D721Med (cell line): ENCODE measurements around the gene IQSEC2.

Experiments used
- DNase-seq: peaks from one replicate; pipeline ENCODE4 v3.0.0; 2011; ENCODE audit warnings: low spot score; ENCODE audit not compliant: insufficient read length
- FAIRE-seq: peaks from 2 replicates; lab custom pipeline; 2011; peaks lifted over from hg19 to GRCh38; lab: Jason Lieb, UNC
- TF ChIP-seq, protein P1 (sequence below): IDR thresholded peaks from 2 replicates; pipeline ENCODE4 v1.5.1; 2012; ENCODE audit warnings: mild to moderate bottlenecking, control low read depth; ENCODE audit not compliant: insufficient read depth; ENCODE audit errors: missing control alignments

The IQSEC2 gene

DNA sequence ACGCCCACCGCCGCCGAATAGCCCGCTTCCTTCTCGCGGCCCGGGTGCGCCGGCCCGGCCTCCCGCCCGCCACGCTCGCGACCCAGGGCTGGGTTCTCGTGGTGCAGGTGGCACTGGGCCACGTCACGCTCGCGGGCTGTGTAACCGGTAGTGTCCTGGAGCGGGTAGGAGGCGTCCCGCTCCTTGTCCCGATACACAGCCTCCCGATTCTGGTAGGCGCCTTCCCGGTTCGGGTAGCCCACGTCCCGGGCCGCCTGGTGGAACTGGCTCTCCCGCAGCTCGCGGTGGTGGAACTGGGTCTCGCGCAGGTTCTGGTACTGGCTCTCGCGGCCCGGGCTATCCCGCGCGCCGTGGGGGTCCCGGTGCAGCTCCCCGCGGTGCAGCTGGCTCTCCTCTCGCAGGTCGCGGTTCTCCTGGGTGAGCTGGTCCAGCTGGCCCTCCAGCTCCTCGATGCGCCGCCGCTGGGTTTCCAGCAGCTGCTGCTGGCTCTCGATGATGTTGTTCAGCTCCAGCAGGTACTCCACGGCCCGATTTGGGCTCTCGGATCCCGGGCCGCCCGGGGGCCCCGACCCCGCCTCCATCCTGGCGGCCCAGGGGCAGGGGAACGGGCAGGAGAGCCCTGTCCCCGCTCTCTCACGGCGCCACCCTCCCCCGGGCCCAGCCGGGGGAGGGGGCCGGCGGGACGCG lies 39.3 kb upstream of the IQSEC2 start:
- TF ChIP-seq, protein P1, sequence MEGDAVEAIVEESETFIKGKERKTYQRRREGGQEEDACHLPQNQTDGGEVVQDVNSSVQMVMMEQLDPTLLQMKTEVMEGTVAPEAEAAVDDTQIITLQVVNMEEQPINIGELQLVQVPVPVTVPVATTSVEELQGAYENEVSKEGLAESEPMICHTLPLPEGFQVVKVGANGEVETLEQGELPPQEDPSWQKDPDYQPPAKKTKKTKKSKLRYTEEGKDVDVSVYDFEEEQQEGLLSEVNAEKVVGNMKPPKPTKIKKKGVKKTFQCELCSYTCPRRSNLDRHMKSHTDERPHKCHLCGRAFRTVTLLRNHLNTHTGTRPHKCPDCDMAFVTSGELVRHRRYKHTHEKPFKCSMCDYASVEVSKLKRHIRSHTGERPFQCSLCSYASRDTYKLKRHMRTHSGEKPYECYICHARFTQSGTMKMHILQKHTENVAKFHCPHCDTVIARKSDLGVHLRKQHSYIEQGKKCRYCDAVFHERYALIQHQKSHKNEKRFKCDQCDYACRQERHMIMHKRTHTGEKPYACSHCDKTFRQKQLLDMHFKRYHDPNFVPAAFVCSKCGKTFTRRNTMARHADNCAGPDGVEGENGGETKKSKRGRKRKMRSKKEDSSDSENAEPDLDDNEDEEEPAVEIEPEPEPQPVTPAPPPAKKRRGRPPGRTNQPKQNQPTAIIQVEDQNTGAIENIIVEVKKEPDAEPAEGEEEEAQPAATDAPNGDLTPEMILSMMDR: no peak
- no peak for DNase-seq

DNA sequence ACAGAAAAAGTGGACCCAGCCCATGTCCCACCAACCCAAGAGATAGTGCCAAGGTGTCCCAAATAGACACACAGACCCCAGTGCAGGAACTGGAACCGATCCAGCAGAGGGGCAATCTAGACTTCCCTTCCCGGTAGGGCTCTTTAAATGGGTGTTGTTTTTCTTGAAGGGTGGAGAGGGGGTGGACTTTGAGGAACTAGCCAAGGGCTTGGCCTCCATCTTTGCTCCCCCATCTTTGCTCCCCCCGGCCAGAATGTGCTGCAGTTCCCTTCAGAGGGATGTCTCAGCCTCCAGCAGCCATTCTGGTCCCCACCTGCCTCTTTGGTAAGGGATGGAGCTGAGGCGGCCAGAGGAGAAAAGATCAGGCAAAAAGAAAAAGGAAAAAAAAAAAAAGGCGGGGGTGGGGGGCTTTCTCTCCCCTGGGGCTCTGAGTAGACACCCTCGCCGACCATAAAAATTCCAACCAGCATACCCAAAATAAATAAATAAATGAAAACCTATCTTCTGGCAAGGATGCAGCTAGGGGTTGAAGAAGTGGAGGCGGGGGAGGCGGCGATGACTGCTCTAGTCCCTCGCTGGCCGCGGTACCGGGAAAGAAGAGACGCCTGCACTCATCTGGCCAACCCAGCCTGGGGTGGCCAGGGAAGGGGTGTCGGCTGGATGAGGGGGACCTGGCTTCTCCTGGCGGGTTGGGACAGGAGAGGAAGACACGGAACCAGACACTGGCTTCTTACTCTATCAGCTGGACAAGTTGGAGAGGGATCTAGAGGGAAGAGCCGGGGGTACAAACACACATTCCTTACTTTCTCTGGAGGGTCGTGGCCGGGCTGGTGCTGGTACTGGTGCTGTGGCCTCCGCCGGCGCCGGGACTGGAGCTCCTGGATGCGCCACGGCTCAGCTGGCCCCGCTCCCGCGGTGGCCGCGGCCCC lies 38.5 kb upstream of the IQSEC2 start:
- DNase-seq (no peak), FAIRE-seq (no peak)
- TF ChIP-seq, protein P1: no peak

More for the DNA sequence above, 39.3 kb upstream of the IQSEC2 start:
- no peak for FAIRE-seq

DNA sequence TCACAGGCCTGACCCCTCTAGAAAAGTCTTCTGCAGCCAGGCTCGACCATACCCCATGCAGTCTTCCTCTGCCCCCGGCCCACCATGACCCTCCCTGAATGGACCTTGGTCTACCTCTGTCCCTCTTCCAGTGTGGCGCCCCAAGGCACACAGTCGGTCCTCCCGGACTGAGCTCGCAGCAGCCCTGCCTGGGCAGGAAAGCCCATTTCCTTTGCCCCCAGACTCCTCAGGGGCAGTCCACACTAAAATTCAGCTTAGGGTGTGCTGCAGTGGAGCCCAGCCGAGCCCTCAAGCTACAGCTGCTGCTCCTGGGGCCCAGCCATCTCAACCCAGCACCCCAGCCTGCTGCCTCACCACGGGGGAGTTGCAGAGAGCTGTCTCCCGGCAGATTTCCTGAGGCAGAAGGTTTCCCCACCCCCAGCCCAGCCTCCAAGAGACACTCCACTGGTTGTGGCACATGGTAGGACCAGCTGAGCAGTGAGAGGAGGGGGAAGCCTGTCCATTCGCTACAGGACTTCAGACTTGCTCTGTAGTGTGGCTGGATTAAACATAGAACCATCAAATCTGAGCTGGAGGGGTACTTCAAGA lies 37.5 kb upstream of the IQSEC2 start:
- TF ChIP-seq, protein P1: no peak
- DNase-seq (no peak), FAIRE-seq (no peak)

DNA sequence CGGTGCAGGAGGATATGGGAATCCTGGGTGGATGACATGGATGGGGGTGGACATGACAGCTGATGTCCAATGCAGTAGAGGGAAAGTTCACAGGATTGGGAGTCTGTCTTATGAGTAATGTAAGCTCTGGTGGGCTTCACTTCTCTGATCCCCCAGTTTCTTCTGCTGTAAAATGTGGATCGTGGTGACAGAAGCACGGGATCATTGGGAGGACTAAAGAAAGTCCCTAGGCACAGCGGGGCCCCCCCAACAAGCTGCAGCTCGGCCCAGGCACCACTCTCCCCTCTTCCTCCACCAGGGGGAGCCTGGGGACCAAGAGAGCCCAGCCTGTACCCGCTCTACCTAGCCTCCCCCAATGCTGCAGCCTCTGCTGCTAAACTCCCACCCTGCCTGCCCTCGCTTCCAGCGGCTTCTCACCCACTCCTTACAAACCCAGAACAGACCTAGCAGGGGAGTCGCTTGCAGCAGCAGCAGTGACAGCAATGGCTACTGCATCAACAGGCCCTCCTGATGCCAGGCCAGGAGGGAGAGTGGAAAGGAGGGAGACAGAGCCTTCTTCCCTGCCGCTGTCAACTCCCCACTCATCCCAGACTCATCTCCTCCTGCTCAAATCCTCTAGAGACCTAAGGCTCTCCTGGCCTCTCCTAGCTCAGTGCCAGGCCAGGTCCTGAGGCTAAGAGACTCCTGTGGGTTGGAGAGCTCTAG lies 36.1 kb upstream of the IQSEC2 start:
- no peak for FAIRE-seq
- DNase-seq: peak; percentile 61
- TF ChIP-seq, protein P1: peak; percentile 56

DNA sequence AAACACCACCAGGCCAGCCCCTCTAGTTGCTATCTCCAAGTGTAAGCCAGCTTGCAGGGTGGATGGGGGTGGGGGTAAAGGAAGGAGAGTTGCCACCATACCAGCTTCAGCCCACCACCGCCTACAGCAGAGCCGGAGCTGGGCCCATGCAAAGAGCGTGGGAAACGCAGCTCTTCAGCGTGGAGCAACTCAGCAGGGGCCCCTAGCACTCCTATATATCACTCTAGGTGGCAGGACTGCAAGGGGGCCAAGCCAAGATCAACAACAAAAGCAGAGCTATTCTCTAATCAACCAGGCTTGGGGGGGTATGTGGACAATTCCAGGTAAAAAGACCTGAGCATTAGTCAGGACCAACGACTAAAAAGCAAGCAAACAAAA lies 35.5 kb upstream of the IQSEC2 start:
- TF ChIP-seq, protein P1: no peak
- FAIRE-seq (no peak), DNase-seq (no peak)

DNA sequence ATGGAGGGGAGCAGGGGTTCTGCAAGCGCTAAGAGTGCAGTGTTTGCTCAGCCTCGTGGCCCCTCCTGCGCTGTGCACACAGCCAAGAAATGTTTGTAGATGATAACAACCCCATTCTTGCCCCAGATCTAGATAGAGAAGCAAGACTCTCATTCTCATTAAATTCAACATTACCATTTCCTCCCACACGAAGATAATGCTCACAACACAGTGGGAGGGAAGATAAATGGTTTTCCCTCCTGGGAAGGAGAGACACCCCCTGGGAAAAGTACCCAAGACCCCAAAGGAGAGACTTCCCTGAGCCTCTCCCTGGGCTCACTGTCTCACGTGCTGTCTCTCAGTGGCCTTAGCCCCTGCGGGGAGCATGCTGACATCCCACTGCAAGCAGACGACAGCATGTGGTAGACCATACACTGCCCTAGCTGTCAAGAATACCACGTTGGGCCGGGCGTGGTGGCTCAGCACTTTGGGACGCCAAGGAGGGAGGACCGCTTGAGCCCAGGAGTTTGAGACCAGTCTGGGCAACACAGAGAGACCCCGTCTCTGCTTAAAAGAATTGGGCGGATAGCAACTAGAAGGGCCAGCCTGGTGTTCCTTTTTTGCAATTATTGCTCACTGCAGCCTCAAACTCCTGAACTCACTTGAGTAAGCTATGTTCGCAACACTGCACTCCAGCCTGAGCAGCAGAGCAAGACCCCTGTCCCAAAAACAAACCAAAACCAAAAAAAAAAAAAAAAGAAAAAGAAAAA lies 34.9 kb upstream of the IQSEC2 start:
- TF ChIP-seq, protein P1: no peak
- FAIRE-seq (no peak), DNase-seq (no peak)
